ENCODE results near the gene RNF43.

DNA sequence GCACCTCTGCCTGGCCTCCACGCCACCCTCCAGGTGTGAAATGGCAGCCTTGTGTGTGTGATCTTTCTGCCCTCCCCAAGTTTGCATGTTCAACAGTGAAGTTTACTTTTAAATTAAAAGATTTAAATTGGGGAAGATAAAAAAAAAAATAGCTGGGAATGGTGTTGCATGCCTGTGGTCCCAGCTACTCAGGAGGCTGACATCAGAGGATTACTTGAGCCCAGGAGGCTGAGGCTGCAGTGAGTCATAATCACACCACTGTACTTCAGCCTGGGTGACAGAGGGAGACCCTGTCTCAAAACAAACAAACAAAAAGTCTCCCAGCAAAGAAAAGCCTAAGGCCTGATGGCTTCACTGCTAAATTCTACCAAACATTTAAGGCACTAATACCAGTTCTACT, 35.4 kb upstream of the RNF43 start:
- no peak for TF ChIP-seq POLR2AphosphoS5 (IDR thresholded peaks at IDR 0.05; ENCODE audit: low read depth, low read length)
- TF ChIP-seq, protein P1, sequence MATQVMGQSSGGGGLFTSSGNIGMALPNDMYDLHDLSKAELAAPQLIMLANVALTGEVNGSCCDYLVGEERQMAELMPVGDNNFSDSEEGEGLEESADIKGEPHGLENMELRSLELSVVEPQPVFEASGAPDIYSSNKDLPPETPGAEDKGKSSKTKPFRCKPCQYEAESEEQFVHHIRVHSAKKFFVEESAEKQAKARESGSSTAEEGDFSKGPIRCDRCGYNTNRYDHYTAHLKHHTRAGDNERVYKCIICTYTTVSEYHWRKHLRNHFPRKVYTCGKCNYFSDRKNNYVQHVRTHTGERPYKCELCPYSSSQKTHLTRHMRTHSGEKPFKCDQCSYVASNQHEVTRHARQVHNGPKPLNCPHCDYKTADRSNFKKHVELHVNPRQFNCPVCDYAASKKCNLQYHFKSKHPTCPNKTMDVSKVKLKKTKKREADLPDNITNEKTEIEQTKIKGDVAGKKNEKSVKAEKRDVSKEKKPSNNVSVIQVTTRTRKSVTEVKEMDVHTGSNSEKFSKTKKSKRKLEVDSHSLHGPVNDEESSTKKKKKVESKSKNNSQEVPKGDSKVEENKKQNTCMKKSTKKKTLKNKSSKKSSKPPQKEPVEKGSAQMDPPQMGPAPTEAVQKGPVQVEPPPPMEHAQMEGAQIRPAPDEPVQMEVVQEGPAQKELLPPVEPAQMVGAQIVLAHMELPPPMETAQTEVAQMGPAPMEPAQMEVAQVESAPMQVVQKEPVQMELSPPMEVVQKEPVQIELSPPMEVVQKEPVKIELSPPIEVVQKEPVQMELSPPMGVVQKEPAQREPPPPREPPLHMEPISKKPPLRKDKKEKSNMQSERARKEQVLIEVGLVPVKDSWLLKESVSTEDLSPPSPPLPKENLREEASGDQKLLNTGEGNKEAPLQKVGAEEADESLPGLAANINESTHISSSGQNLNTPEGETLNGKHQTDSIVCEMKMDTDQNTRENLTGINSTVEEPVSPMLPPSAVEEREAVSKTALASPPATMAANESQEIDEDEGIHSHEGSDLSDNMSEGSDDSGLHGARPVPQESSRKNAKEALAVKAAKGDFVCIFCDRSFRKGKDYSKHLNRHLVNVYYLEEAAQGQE (IDR thresholded peaks at IDR 0.05; ENCODE audit: insufficient read depth in 1 of 2, low read depth in 2 of 2, low read length in 2 of 2): no peak

All from PFSK-1 (cell line).